Chondrocyte (in vitro differentiated cells): ENCODE results near the gene MYRFL. TPM values are rescaled to one million over a fixed set of nuclear protein-coding genes. Genes with fewer than 3 reads are reported as not detected.
A peak's percentile ranks its signal among the peaks of the same experiment; 100 is the strongest.

Experiments used
- DNase-seq: peaks from one replicate; pipeline ENCODE4 v3.0.0; 2021; ENCODE audit warnings: mixed read lengths, low spot score
- H3K27ac Mint-ChIP-seq: one replicate; pipeline ENCODE4 v1.8.0; 2021; ENCODE audit warnings: mild to moderate bottlenecking, moderate library complexity, mixed read lengths; ENCODE audit not compliant: unreplicated experiment
- H3K27me3 Mint-ChIP-seq: 2 replicates; pipeline ENCODE4 v1.8.0; 2021; ENCODE audit warnings: low read depth, mixed read lengths
- H3K36me3 Mint-ChIP-seq: 2 replicates; pipeline ENCODE4 v1.8.0; 2021; ENCODE audit warnings: low read depth, mixed read lengths
- H3K4me1 Mint-ChIP-seq: 2 replicates; pipeline ENCODE4 v1.8.0; 2021; ENCODE audit warnings: low read depth, mild to moderate bottlenecking, mixed read lengths
- H3K4me3 Mint-ChIP-seq: one replicate; pipeline ENCODE4 v1.8.0; 2021; ENCODE audit warnings: mild to moderate bottlenecking, moderate library complexity, mixed read lengths; ENCODE audit not compliant: unreplicated experiment
- H3K9me3 Mint-ChIP-seq: 2 replicates; pipeline ENCODE4 v1.8.0; 2021; ENCODE audit warnings: low read depth, mixed read lengths
- total RNA-seq: library from RNA; stranded (reverse); gene quantifications from 3 replicates; pipeline ENCODE4 v1.2.1, GENCODE V29; 2021
- TF ChIP-seq, protein P1 (sequence below): fragments of 200-600 bp; sonication (generic); IDR thresholded peaks from 2 replicates; pipeline ENCODE4 v1.5.0; 2021; ENCODE audit warnings: antibody characterized with exemption, mild to moderate bottlenecking, moderate library complexity

MYRFL gene
- total RNA-seq, 1 donor from 2014 or later: 0.35 TPM

DNA sequence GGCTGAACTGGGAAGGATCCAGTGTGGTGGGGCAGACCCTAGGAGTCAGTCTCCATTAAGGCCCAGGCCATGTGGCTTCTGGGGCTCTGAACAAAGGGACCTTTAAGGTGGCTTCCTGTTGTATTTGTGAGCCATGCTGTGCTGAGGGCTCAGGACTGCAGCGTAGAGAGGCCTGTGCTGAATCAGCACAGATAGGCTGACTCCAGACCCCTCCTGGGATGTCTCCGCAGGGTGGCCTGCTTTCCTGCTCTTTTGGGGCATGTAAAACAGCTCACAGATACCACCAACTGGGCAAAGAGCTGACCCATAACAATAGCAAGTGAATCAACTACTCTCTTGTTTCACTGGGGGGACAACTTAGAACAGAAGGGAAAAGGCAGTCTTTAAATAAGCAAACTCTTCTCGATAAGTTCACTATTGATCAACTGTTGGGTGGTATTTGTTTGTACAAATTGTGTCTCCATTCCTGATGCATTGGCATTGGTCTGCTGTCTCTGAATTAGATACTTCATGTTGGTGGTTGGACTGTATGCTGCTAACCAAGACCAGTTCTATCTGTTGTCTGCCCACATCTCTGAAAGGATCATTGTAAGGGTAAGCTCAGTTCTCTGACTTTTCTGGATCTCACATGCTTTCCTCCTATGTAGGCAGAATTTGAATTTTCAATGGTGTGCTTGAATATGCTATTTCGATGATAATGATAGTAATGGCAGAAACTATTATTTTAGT, 71.8 kb downstream of the MYRFL start:
- H3K36me3 Mint-ChIP-seq: no peaks in the 10 kb centered on the region
- H3K27ac Mint-ChIP-seq: no peak overlapping the region
- H3K9me3 Mint-ChIP-seq: no peaks in the 10 kb centered on the region
- peaks cover 24% of the 10 kb centered on the region for H3K4me1 Mint-ChIP-seq
- no peaks in the 10 kb centered on the region for H3K27me3 Mint-ChIP-seq
- no peak for DNase-seq
- TF ChIP-seq, protein P1, sequence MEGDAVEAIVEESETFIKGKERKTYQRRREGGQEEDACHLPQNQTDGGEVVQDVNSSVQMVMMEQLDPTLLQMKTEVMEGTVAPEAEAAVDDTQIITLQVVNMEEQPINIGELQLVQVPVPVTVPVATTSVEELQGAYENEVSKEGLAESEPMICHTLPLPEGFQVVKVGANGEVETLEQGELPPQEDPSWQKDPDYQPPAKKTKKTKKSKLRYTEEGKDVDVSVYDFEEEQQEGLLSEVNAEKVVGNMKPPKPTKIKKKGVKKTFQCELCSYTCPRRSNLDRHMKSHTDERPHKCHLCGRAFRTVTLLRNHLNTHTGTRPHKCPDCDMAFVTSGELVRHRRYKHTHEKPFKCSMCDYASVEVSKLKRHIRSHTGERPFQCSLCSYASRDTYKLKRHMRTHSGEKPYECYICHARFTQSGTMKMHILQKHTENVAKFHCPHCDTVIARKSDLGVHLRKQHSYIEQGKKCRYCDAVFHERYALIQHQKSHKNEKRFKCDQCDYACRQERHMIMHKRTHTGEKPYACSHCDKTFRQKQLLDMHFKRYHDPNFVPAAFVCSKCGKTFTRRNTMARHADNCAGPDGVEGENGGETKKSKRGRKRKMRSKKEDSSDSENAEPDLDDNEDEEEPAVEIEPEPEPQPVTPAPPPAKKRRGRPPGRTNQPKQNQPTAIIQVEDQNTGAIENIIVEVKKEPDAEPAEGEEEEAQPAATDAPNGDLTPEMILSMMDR: no peak
- no peak overlapping the region for H3K4me3 Mint-ChIP-seq

DNA sequence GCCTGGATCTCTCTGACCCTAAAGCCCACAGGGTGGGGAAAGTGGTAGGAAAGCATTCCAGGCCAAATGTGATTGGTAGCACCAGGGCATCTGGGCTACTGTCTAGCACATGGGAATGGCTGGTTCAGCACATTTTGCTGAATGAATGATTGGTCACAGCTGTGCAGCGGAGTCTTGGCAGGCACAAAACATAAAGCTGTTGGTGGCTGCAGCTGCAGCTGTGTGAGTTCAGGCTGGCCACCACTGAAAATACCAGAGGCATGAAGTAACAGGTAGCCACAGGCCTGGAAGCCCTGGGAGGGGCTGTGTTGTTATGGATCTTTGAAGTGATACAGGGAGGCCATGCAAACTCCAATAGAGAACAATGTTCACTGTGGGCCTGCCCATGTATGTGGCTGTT, 72.7 kb downstream of the MYRFL start:
- no peak for DNase-seq
- H3K36me3 Mint-ChIP-seq: no peaks in the 10 kb centered on the region
- no peaks in the 10 kb centered on the region for H3K27me3 Mint-ChIP-seq
- no peak overlapping the region for H3K4me3 Mint-ChIP-seq
- H3K27ac Mint-ChIP-seq: peak overlapping the region; percentile 63
- H3K9me3 Mint-ChIP-seq: no peaks in the 10 kb centered on the region
- peaks cover 24% of the 10 kb centered on the region for H3K4me1 Mint-ChIP-seq
- TF ChIP-seq, protein P1: no peak

DNA sequence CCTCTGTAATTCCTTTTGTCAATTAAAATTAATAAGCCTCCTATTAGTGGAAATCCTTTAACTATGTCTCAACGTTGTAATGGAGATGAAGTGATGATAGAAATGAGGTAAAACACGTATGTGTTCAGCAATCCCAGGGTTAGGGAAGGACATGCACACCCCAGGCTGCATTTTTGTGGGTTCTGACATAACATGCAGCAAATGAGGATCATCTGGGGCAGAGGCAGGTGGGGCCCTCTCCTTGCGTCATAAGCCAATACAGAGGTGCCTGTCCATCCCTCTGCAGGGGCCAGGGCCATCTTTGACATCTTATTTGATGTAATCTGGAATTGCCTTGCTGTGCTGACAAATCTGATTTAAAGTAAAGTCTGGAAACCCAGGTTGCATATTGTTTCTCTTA, 73.2 kb downstream of the MYRFL start:
- Mint-ChIP-seq H3K4me1 (peaks cover 24% of the 10 kb centered on the region), H3K27me3 (no peaks in the 10 kb centered on the region), H3K27ac (peak overlapping the region; percentile 51), H3K4me3 (no peak overlapping the region), H3K9me3 (no peaks in the 10 kb centered on the region), H3K36me3 (no peaks in the 10 kb centered on the region)
- TF ChIP-seq, protein P1: no peak
- DNase-seq: no peak

DNA sequence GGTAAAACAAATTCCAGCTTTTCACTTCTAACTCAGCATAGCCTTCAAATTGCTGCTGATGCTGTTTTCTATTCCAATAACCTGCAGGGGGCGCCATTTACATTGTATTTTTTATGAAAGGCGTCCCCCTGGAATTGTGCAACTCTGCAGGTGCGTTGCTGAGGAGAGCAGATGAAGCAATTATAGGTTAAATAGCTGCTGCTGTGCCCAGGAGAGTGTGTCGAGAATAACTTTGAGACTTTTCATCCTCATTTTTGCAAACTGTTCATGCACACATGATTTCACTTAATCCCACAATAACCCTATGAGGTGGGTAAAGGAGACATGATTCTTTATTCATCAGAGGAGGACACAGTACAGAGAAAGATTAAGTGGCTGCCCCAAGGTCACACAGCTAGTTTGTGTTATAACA, 75.7 kb downstream of the MYRFL start:
- no peak overlapping the region for H3K4me3 Mint-ChIP-seq
- H3K27me3 Mint-ChIP-seq: no peaks in the 10 kb centered on the region
- no peaks in the 10 kb centered on the region for H3K9me3 Mint-ChIP-seq
- no peak overlapping the region for H3K27ac Mint-ChIP-seq
- H3K4me1 Mint-ChIP-seq: peaks cover 44% of the 10 kb centered on the region
- no peak for DNase-seq
- TF ChIP-seq, protein P1: peak; percentile 98
- H3K36me3 Mint-ChIP-seq: no peaks in the 10 kb centered on the region

DNA sequence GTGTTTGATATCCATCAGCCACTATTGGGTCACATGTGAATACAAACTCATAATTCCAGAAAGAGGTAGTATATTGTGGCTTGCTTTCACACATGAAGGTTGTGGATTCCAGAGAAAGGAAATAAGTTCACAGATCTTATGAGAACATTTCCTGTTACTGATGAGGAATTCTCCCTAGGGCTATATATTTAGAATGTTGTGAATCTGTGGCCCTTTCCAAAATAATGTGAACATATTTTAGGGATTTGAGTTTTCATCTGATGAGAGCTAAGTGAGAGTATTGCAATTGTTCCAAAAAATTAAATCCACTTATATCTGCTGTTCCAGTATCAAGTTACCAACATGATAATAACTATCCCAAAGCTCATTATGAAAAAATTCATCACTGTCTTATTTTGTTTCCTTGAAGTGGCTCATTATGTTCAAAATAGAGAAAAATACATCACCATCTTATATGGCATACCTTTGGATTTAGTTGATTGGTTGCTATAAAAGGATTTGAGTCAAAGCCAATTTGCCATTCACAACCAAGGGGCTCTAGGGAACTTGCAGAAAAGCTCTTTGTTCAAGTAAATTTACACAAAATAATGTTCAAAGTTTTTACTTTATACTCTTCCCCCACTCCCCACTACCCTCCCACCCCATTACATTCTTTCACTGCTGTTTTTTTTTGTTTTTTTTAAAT, 76.3 kb downstream of the MYRFL start:
- no peaks in the 10 kb centered on the region for H3K27me3 Mint-ChIP-seq
- TF ChIP-seq, protein P1: no peak
- peaks cover 51% of the 10 kb centered on the region for H3K4me1 Mint-ChIP-seq
- no peaks in the 10 kb centered on the region for H3K9me3 Mint-ChIP-seq
- DNase-seq: no peak
- no peaks in the 10 kb centered on the region for H3K36me3 Mint-ChIP-seq
- H3K4me3 Mint-ChIP-seq: no peak overlapping the region
- H3K27ac Mint-ChIP-seq: peak overlapping the region; percentile 32
